ENCODE measurements around the gene GEMIN8.
A peak's percentile ranks its signal among the peaks of the same experiment; 100 is the strongest.

GEMIN8 gene

DNA sequence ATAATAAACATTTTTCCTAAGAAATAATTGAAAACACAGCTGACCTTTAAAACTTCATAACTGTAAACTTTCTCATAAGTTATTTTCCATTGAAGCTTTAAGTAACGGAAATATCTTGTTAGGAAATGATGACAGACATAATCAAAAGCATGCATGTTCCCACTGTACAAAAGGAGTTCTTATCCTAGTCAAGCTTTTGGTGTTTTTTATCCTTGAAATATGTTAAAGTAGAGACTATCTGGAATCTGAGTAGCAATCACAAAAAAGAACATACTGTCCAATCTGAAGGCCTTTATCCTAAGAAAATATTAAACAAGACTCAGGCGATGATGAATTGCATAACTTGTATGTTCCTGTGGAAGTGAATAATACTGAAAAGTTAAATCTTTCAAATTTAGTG lies 14.4 kb downstream of the GEMIN8 start:
- DNase-seq = no peak

DNA sequence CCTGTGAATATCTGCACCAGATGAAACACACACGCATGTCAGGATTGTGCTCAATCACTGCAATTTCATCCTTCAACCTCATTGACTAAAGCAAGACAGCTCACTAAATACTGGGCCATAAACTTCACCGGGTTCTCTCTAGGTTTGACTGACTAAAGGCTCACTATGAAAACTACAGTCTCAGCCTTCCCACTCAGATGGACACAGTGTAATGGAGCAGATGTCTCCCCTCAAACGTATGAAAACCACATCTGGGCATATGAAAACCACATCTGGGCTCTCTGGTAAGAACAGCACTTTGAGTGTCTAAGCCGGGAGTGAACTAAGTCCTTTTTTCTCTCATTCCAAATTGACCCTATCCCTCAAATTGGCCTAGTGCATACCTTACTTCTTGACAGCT lies 15.2 kb downstream of the GEMIN8 start:
- no peak for DNase-seq

DNA sequence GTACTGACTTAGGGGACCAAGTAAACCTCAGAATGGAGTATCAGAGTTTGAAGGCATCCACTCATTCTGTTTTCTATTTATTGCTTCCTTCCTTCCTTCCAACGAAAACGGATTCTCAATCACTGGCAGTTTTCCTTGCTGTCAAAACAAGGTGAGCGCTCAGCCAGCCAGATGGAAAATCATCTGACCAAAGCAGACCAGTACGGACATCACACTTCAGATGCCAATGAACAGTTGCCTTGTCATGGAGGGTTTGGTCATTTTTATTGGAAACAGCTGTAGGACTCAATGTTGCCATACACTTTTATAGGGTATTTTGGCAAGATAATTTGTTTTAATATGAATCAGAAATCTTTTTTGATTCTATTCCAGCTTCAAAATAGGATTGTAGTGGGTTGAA lies 16.6 kb downstream of the GEMIN8 start:
- DNase-seq = no peak

DNA sequence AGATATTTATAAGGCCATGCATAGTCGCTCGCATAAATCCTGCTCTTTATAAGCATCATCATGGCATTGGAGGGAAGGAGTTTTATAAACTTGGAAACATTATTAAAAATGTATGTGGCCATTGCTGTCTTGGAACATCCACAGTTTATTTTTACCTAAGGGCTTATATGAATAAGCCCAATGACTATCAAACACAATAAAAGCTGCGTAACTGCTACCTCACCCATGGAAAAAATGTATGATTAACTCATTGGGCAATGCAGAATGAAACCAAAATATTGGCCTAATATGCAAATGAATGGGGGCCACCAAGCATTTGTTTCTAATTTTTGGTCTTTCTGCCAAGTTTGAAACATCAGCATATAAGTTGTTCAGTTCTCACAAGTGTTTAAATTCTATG lies 19.1 kb downstream of the GEMIN8 start:
- no peak for DNase-seq

DNA sequence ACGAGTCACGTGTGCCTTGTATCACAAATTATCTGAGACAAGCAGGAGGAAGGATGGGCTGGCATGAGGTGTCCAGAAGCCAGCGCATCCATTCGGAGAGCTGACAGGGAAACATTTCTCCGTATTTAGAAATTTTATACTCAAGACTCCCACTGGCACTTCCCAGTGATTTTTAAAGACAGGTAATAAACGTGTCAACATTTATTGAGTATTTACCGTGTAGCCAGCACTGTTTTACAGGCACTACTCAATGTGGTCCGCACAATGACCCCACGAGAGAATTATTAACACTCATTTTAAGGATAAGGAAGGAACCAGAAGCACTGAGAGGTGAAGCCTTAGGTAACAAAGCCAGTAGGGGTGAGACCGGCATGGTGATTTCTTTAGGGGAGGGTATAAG lies 23.2 kb downstream of the GEMIN8 start:
- no peak for DNase-seq

DNA sequence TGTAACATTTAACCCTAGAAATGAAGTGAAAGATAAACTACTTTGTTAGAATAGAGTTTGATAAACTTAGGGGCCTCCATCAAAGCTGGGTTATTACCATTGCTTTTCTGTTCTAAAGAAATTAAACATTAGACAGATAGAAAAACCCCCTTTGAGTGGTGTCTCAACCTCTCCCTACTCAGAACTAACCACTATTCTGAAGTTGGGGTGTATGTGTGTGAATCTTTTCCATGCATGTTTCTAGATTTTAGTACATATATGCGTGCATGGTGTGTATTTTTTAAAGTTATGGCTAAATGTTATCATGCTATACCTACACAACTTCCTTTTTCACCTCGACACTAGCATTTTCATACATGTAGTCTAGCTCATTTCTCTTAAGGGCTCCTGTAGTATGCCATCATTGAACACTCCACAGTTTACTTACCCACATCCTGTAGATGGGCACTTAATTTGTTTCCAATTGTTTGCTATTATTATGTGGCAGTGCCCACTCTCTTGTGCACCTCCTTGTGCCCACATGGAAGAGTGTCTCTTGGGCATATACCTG lies 25.7 kb downstream of the GEMIN8 start:
- DNase-seq = no peak

DNA sequence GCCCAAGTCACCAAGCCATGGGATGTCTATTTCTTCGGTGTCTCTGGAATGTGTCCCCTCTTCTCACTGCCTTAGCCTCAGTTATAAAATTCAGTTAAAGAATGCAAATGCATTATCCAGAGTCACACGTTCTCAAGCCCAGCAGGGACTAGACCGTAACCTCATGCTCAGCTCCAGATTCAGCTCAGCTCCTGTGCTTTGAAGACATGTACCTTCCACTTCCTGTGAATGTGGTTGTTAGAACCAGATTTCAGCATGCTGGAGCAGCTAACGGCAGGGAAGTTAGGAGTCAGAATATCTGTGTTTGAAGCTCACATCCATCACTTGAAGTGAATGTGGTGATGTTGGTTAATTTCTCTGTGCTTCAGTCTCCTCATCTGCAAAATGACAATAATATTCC lies 26.7 kb downstream of the GEMIN8 start:
- DNase-seq = no peak

DNA sequence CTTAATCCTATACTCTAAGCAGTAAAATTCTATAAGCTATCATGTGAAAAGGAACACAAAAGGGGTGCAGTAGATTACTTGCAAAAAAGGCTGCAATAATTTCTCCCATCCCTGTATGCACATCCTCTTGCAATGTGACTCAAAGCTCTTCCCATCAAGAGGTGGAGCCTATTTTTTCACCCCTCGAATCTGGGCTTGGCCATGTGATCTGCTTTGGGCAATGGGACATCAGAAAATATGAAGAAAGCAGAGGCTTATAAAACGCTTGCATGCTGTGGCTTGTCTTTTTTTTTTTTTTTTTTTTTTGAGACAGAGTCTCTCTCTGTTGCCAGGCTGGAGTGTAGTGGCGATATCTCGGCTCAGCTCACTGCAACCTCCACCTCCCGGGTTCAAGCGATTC lies 33.0 kb downstream of the GEMIN8 start:
- DNase-seq = no peak

DNA sequence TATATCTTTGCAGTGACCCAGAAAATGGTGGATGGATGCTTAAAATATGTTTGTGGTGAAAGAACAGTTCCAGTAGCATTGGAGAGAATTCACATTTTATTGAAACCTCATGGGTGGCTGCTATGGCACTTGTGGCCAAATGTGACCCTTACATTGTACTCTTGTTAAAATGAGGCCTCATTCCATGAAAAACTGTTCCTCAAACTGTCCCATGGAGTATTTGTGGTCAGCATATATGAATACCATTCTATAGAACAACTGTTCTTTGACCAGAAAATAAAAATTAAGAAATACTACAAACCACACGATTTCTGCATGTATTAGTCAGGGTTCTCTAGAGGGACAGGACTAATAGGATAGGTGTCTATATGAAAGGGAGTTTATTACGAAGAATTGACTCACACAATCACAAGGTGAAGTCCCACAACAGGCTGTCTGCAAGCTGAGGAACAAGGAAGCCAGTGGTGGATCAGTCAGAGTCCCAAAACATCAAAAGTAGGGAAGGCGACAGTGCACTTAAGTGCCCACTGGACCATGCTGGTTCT lies 35.1 kb downstream of the GEMIN8 start:
- DNase-seq = no peak

DNA sequence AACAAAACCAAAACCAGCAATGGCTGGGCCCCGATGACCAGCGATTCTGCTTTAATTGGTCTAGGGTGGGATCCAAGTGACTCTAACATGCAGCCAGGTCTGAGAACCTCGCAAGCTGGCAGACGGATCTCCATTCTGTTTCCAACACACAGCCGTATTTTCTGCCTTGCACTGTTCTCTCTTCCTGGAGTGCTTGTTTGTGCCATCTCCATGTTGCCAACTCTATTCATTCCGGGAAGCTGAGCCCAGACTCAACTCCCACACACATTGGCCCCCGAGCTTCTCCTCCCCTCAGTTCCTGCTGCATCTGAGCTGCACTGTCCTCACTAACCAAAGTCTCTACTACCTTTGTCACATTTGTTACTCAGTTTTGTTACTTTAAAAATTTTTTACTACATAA lies 35.6 kb downstream of the GEMIN8 start:
- DNase-seq = no peak

DNA sequence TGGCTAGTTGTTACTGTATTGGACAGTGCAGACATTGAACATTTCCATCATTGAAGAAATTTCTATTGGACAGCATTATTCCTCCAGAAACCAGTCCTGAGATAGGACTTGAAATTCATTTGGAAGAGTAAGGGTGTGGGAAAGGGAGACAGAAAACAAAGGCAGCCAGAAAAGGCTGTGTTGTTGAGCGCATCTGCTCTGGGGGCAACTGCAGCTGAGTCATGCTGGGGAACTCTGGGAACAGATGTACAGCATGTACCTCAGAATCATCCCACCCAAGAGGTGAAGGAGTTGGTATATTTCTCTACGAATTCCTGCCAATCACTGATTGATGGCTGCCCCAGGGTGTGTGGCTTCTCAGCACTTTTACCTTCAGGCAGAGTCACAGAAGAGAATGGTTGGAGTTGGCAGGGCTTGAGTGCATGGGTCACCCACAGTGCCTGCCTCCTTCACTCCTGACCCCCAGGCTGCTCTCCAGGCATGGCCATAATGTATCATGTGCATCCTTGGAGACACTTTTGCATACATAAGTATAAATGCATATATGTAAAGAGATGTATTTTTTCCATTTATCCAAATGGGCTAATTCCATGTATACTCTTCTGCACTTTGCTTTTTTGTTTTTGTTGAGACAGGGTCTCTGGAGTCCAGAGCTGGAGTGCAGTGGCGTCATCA lies 39.4 kb downstream of the GEMIN8 start:
- no peak for DNase-seq

DNA sequence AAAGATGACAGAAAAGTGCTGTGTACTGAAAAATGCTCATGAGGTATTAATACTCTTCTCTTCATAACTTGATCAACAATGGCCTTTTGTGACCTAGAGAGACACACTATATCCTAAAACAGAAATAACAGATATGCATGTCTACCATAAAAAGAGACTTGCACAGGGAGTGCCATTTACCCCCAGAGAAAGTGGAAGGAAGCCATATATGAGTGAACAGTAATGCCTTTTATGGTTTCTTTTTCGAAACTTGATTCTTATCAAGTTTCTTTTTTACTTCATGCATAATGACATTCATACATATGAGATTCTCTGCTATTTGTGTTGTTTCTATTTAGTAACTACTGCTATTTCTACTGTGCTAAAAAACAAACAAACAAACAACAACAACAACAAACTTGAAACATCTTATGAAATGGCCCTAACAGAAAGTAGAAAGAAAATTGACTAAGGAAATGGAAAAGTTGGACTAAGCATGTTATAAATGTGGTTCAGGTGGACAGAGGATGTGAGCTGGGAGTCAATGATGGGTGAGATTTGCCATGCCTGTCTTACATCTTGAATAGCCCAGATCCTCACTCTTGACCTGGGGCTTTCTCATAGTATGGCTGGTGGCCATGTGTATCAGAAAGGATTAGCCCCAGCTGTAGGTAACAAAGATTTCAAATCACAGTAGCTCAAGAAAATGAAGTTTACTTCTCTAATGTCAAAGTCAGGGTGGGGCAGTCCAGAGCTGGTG lies 43.8 kb downstream of the GEMIN8 start:
- no peak for DNase-seq

DNA sequence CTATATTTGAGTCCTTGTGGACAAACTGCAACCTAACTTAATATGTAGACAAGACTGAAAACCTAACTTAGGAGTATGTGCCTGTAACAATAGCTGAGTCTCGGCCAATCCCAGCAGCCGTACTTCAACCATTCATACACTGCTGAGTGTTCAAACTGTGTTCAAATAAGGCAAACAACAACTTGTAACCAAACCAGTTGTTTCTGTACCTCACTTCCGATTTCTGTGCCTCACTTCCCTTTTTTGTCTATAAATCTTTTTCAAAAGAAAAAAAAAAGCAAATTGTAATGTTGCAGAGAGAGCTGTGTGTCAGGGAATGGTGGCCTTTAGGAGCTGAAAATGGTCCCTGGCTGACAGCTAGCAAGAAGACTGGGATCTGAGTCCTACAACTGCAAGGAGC lies 46.0 kb downstream of the GEMIN8 start:
- peak; percentile 3 for DNase-seq

DNA sequence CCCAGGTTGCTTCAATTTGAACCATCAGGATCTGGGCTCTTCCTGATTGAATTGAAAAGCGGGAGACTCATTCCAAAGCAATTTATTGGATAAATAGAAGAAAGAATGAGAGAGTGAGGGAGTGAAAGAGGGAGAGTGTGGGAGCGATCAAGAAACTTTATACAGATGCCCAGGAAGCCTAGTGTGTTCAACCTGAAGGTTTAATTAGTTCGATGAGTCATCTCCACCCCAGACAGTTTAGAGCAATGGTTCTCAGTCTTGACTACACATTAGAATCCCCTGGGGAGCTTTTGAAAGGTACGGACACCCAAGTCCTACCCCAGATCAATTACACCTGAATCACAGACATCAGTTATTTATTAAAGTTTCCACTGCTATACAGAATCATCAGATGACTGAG lies 61.5 kb downstream of the GEMIN8 start:
- no peak for DNase-seq

DNA sequence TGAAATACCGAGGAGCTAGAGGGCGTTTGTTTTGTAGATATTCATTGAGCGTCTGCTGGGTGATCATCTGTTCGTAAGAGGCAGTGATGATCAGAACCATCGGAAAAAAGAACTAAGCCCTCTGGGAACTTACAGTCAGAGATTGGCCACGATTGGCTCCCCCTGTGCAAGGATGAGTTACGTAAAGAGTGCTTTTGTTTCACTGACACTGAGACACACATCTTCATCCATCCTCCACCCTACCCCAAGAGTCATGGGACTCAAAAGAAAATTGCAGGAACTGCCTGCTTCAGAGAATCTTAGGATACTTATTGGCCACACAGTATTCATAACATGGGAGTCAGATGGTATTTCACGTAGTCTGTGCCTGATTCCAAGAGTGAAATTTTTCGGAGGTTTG lies 62.1 kb downstream of the GEMIN8 start:
- no peak for DNase-seq

DNA sequence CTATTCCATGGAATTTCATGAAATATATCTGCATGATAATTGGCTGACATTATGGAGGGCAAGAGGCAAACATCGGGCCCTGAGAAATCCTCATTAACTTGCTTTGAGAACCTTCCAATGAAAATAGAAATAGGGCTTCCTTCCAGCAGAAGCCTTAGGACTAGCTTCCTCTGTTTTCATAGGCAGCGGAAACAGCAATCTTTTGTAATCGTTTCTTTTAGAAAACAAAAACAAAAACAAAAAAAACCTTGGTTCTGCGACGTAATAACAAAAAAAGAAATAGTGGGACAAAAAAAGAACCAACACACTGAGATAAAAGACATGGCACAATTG lies 62.9 kb downstream of the GEMIN8 start:
- no peak for DNase-seq

DNA sequence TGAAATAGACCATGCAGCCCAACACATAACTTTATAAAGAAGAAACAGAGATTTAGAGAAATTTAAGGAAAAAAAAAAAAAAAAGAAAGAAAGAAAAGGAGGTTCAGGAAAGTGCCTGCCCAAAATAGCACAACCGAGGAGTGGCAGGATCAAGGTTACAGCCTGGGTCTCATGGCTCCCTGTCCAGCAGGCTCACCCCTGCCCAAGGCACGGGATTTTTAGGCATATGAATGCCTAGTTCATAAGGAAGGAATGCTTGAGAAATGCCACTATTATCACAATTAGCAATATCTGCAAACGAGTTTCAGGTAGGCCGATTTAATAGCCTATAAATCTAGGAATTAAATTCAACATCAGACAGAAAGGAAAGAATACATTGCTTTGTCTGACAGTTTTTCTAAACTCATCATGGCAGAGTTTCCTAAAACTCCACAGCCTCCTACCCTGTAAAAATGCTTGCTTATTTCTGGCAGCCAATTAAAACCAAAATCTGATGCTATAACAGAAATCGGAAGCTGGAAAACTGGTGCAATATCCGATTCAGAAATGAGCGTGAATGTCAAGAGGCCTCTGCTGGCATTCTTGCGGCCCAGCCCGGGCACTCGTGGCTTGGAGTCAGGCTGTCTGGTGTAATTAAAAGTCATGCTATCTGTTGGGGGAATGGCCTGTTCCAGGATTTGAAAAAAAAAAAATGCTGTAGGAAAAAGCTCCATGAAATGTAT lies 63.5 kb downstream of the GEMIN8 start:
- DNase-seq = no peak

DNA sequence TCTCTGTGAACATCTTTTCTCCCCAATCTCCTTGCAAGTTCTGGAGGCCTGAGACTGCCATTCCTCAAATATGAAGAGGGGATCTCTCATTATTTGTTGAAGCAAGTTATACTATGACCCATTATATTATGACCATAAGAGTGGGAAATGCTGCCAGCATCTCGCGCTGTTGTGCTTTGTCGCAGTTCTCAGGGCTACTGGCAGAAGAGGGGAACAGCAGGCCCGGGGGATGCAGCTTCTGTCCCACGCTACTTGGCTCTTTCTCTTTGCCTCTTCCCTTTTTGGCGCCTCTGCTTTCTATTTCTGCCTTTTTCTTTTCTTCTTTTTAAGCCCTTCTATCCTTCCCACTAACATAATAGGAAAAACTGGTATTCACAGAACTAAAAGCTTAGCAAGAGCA lies 64.2 kb downstream of the GEMIN8 start:
- no peak for DNase-seq

DNA sequence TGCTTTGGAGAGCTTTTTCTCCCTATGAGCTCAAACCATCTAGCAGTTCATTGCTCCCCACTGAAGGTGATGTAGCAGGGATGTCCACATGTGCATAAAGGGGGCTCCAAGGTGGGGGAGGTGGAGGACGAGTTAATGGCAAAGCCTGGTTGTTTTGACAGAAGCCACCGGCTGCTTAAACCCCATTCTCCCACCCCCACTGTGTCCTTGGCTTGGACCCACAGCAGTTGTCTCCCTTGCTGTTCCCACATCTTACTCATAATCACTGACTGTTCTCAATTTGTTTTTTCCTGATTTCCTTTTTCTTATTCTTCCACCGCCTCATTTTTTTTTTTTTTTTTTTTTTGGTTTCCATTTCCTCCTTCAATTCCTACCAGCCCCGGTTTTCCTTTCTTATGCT lies 72.7 kb downstream of the GEMIN8 start:
- DNase-seq = no peak

Measured in hematopoietic multipotent progenitor cell treated with erythropoietin and hydrocortisone succinate and interleukin-3 and kit ligand, for 6 days (in vitro differentiated cells).